Stimulated activated naive B cell treated with anti-CD40 and anti-IgM and Interleukin-4, amounts not matched to agents 10 μg/mL and 1 μg/mL and 100 μg/mL, for 72 hours (primary cell): ENCODE data around the gene PLSCR3.

ENCODE experiments used
- ATAC-seq, 2 donors: fragments of 150-1000 bp; cut with Tn5 transposase; replicated peaks; 2 replicates each; pipeline ENCODE4 v1.10.0; 2021; ENCODE audit warnings: moderate library complexity in 1 of 2
- DNase-seq: peaks from one replicate; pipeline ENCODE4 v3.0.0; 2021
- H3K27ac Mint-ChIP-seq: one replicate; pipeline ENCODE4 v1.8.0; 2022; ENCODE audit warnings: mild to moderate bottlenecking, mixed read lengths
- H3K27me3 Mint-ChIP-seq, 2 donors: one replicate each; pipeline ENCODE4 v1.8.0; 2022; ENCODE audit warnings: mixed read lengths in 2 of 2
- H3K36me3 Mint-ChIP-seq, 2 donors: one replicate each; pipeline ENCODE4 v1.8.0; 2022; ENCODE audit warnings: mixed read lengths in 2 of 2, mild to moderate bottlenecking in 1 of 2
- H3K4me1 Mint-ChIP-seq, 2 donors: one replicate each; pipeline ENCODE4 v1.8.0; 2022; ENCODE audit warnings: mixed read lengths in 2 of 2, mild to moderate bottlenecking in 1 of 2
- H3K4me3 Mint-ChIP-seq, 2 donors: one replicate each; pipeline ENCODE4 v1.8.0; 2022; ENCODE audit warnings: mild to moderate bottlenecking in 2 of 2, mixed read lengths in 2 of 2, moderate library complexity in 1 of 2
- H3K9me3 Mint-ChIP-seq, 2 donors: one replicate each; pipeline ENCODE4 v1.8.0; 2022; ENCODE audit warnings: mixed read lengths in 2 of 2, mild to moderate bottlenecking in 1 of 2

The PLSCR3 gene

GRCh38 chr17:7394452-7395191 lies at the start of gene PLSCR3:
Gene PLSCR3 (minus strand): TSS chr17:7394525. CDS start chr17:7394110, 415 bp downstream.
- peak within 1 kb of the TSS; percentile 79 to 99 for H3K4me3 Mint-ChIP-seq
- ATAC-seq (peak; percentile 89 to 90), DNase-seq (peak; percentile 83)
- peak within 1 kb of the TSS; percentile 99 for H3K27ac Mint-ChIP-seq
- peaks cover 13 to 22% of the 10 kb centered on the region in 2 donors for H3K4me1 Mint-ChIP-seq
- peaks cover 22 to 34% of the 10 kb centered on the region in 2 donors for H3K36me3 Mint-ChIP-seq
- H3K27me3 Mint-ChIP-seq = no peaks in the 10 kb centered on the region
- H3K9me3 Mint-ChIP-seq = no peaks in the 10 kb centered on the region

GRCh38 chr17:7443499-7444485 lies 49.5 kb upstream of the PLSCR3 start:
- H3K27ac Mint-ChIP-seq = no peak overlapping the region
- peaks cover 3 to 4% of the 10 kb centered on the region in 2 donors for H3K36me3 Mint-ChIP-seq
- DNase-seq (no peak), ATAC-seq (no peak)
- H3K27me3 Mint-ChIP-seq = peaks cover 73 to 84% of the 10 kb centered on the region in 2 donors
- no peaks in the 10 kb centered on the region for H3K9me3 Mint-ChIP-seq
- peaks cover 28 to 32% of the 10 kb centered on the region in 2 donors for H3K4me1 Mint-ChIP-seq
- H3K4me3 Mint-ChIP-seq = peak overlapping the region in 1 of 2 donors; percentile 25

DNA sequence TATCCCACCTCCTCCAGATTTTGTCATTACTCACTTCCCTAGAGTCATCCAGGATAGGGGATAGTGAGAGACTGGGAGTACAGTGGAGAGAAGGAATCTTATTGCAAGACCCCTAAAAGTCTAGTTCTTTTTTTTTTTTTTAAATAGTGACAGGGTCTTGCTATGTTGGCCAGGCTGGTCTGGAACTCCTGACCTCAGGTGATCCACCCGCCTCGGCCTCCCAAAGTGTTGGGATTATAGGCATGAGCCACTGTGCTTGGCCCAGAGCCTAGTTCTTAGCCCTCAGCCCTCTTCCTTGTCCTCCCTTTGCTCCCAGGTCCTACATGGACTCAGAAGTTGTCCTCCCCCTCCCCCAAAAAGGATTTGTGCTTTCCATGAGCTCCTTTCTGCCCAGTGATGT lies 47.8 kb upstream of the PLSCR3 start:
- Mint-ChIP-seq H3K9me3 (no peaks in the 10 kb centered on the region), H3K27me3 (peaks cover 77 to 84% of the 10 kb centered on the region in 2 donors), H3K4me1 (peaks cover 38 to 49% of the 10 kb centered on the region in 2 donors), H3K27ac (no peak overlapping the region), H3K4me3 (no peak overlapping the region), H3K36me3 (peaks cover 12 to 13% of the 10 kb centered on the region in 2 donors)
- ATAC-seq (no peak), DNase-seq (no peak)

DNA sequence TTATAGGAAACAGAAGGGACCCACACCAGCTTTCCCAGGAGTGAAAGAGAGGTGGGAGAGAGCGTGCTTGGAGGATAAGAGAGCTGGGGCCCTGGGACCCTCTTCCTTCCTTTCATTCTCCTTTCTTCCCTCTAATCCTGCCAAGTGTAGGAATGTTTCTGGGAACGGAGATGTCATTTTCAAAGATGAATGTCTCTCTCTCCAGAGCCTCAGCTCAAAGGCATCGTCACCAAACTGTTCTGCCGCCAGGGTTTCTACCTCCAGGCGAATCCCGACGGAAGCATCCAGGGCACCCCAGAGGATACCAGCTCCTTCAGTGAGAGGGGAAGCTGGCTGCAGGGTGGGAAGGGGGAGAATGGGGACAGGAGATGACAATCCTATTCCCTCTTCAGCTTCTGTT lies 46.9 kb upstream of the PLSCR3 start:
- H3K27me3 Mint-ChIP-seq = peaks cover 68 to 75% of the 10 kb centered on the region in 2 donors
- no peak overlapping the region for H3K4me3 Mint-ChIP-seq
- H3K27ac Mint-ChIP-seq = no peak overlapping the region

GRCh38 chr17:7440834-7441195 lies 46.5 kb upstream of the PLSCR3 start:
- DNase-seq = no peak
- Mint-ChIP-seq H3K4me3 (peak overlapping the region; percentile 88 to 92), H3K27ac (peak overlapping the region; percentile 91), H3K4me1 (peaks cover 45 to 58% of the 10 kb centered on the region in 2 donors), H3K9me3 (no peaks in the 10 kb centered on the region), H3K36me3 (peaks cover 16% of the 10 kb centered on the region in 2 donors), H3K27me3 (peaks cover 65 to 70% of the 10 kb centered on the region in 2 donors)
- peak; percentile 41 to 46 for ATAC-seq

More for the DNA sequence above, 46.9 kb upstream of the PLSCR3 start:
- ATAC-seq (no peak), DNase-seq (no peak)
- H3K9me3 Mint-ChIP-seq = no peaks in the 10 kb centered on the region
- H3K4me1 Mint-ChIP-seq = peaks cover 42 to 58% of the 10 kb centered on the region in 2 donors
- H3K36me3 Mint-ChIP-seq = peaks cover 16% of the 10 kb centered on the region in 2 donors

GRCh38 chr17:7440113-7440833 lies 45.9 kb upstream of the PLSCR3 start:
- ATAC-seq (no peak), DNase-seq (no peak)
- Mint-ChIP-seq H3K27me3 (peaks cover 59 to 65% of the 10 kb centered on the region in 2 donors), H3K9me3 (no peaks in the 10 kb centered on the region), H3K27ac (peak overlapping the region; percentile 91), H3K4me3 (peak overlapping the region; percentile 88 to 92), H3K36me3 (peaks cover 14 to 16% of the 10 kb centered on the region in 2 donors), H3K4me1 (peaks cover 40 to 54% of the 10 kb centered on the region in 2 donors)

DNA sequence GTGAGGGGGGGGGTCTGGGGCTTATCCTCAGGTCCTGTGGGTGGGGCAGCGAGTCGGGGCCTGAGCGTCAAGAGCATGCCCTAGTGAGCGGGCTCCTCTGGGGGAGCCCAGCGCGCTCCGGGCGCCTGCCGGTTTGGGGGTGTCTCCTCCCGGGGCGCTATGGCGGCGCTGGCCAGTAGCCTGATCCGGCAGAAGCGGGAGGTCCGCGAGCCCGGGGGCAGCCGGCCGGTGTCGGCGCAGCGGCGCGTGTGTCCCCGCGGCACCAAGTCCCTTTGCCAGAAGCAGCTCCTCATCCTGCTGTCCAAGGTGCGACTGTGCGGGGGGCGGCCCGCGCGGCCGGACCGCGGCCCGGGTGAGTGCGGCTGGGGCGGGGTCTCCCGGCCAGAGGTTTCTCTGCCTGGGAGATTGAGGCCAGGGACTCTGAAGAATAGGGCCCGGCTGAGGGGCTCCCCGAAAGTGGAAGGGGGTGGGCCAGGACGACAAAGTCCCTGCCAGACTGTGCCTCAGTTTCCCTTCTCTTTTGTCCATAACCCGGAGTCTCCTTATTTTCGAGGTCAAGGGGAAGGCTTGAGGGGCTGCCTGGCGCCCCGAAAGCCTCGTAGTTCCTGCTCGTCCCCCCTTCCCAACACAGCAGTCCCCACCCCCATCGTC lies 45.3 kb upstream of the PLSCR3 start, which contains the start of gene FGF11:
TSS of gene FGF11 (plus strand) at position 51 of the 651 bp plus-strand sequence. CDS start at position 160, 109 bp downstream.
- no peaks in the 10 kb centered on the region for H3K9me3 Mint-ChIP-seq
- peak within 1 kb of the TSS; percentile 91 for H3K27ac Mint-ChIP-seq
- H3K36me3 Mint-ChIP-seq = peaks cover 14 to 16% of the 10 kb centered on the region in 2 donors
- H3K27me3 Mint-ChIP-seq = peaks cover 55 to 58% of the 10 kb centered on the region in 2 donors
- H3K4me3 Mint-ChIP-seq = peak within 1 kb of the TSS; percentile 88 to 92
- ATAC-seq = no peak
- H3K4me1 Mint-ChIP-seq = peaks cover 36 to 49% of the 10 kb centered on the region in 2 donors
- no peak for DNase-seq

DNA sequence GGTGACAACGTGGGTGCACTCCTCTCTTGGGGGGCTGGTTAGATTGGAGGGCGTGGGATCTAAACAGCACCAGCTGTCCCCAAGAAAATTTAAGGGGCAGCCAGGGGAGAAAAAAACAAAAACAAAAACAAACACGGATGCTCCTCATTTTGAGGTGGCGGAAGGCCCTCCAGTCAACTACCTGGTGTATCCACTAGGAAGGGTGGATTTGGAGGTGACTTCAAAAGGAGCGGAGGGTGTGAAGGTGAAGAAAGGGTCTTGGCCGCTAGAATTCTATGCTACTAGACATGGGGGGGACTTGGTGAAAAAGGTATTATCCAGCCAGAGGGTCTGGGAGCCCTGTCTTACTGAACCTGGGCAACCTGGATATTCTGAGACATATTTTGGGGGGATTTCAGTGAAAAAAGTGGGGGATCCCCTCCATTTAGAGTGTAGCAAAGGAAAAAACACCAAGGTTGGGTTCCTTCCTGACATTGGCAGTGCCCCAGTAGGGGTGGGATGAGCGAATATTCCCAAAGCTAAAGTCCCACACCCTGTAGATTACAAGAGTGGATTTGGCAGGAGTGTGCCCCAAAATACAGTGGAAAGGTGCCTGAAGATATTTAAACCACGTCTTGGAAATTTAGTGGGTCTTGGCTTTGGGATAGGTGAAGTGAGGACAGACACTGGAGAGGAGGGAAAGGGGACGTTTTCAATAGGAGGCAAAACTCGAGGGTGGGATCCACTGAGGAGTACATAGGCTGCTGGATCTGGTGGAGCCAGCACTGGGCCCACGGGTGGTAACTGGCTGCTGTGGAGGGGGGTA lies 44.5 kb upstream of the PLSCR3 start:
- peaks cover 14 to 16% of the 10 kb centered on the region in 2 donors for H3K36me3 Mint-ChIP-seq
- H3K27ac Mint-ChIP-seq = peak overlapping the region; percentile 51
- DNase-seq (no peak), ATAC-seq (no peak)
- H3K9me3 Mint-ChIP-seq = no peaks in the 10 kb centered on the region
- peak overlapping the region; percentile 65 to 88 for H3K4me3 Mint-ChIP-seq
- H3K4me1 Mint-ChIP-seq = peaks cover 36 to 49% of the 10 kb centered on the region in 2 donors
- H3K27me3 Mint-ChIP-seq = peaks cover 53 to 55% of the 10 kb centered on the region in 2 donors

GRCh38 chr17:7437950-7438614 lies 43.8 kb upstream of the PLSCR3 start:
- DNase-seq (no peak), ATAC-seq (no peak)
- Mint-ChIP-seq H3K36me3 (peaks cover 14 to 16% of the 10 kb centered on the region in 2 donors), H3K27me3 (peaks cover 45 to 49% of the 10 kb centered on the region in 2 donors), H3K4me3 (peak overlapping the region; percentile 65 to 88), H3K27ac (peak overlapping the region; percentile 87), H3K9me3 (no peaks in the 10 kb centered on the region), H3K4me1 (peaks cover 36 to 49% of the 10 kb centered on the region in 2 donors)

- peaks cover 36 to 49% of the 10 kb centered on the region in 2 donors for H3K4me1 Mint-ChIP-seq
- H3K9me3 Mint-ChIP-seq = no peaks in the 10 kb centered on the region
- ATAC-seq (no peak), DNase-seq (no peak)
- peaks cover 14 to 16% of the 10 kb centered on the region in 2 donors for H3K36me3 Mint-ChIP-seq
- H3K27ac Mint-ChIP-seq = no peak overlapping the region
- H3K4me3 Mint-ChIP-seq = peak overlapping the region; percentile 89 to 94
- peaks cover 39 to 44% of the 10 kb centered on the region in 2 donors for H3K27me3 Mint-ChIP-seq
Measured at GRCh38 chr17:7437369-7437863, 43.1 kb upstream of the PLSCR3 start.

- Mint-ChIP-seq H3K27ac (peak overlapping the region; percentile 81), H3K36me3 (peaks cover 14 to 16% of the 10 kb centered on the region in 2 donors), H3K4me1 (peaks cover 36 to 49% of the 10 kb centered on the region in 2 donors), H3K4me3 (peak overlapping the region; percentile 89 to 94), H3K9me3 (no peaks in the 10 kb centered on the region), H3K27me3 (peaks cover 35 to 37% of the 10 kb centered on the region in 2 donors)
- ATAC-seq (peak; percentile 58 to 63), DNase-seq (peak; percentile 71)
Measured at GRCh38 chr17:7436556-7437368, 42.4 kb upstream of the PLSCR3 start.
